ENCODE results near the gene GNAQ. TPM values are rescaled to one million over a fixed set of nuclear protein-coding genes. Genes with fewer than 3 reads are reported as not detected.

The GNAQ gene
- total and polyA plus RNA-seq, 4 experiments from 2014 or later: 6.9 to 57.2 (median 34.5) TPM

DNA sequence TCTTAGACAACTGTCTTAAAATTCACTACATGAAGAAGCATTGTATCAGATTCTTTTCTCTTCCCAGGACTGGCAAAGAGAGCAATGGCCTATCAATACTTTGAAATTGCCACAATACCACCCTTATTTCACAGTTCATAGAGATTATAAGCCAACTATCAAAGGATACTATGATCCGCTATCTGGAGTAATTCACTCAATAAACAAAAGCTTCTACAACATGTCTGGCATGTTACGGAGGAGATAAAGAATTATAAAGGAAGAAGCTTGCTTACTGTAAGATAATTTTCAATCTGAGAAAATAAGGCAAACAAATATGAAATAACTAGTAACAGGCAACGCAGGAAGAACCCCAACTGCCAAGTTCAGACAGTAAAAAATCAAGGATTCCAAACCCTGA is 114.8 kb downstream of the GNAQ start:
- Mint-ChIP-seq H3K27me3 (no peaks in the 10 kb centered on the region), H3K4me1 (peaks cover 17 to 37% (median 30%) of the 10 kb centered on the region in 4 donors), H3K9me3 (no peaks in the 10 kb centered on the region), H3K27ac (peak overlapping the region in 3 of 7 donors; percentile 23 to 67 (median 53)), H3K4me3 (no peak overlapping the region), H3K36me3 (peaks cover 39 to 53% of the 10 kb centered on the region in 2 donors)
- Histone ChIP-seq H3K9me3 (ENCODE audit: control insufficient read depth in 1 of 2, low read length in 2 of 2) (no peaks in the 10 kb centered on the region), H3K27me3 (ENCODE audit: insufficient read depth, low read length) (no peaks in the 10 kb centered on the region), H3K4me3 (ENCODE audit: low read length in 2 of 2) (no peak overlapping the region), H3K36me3 (ENCODE audit: insufficient read depth, low read length) (peaks cover 8% of the 10 kb centered on the region), H3K27ac (ENCODE audit: low read depth, low read length) (no peak overlapping the region), H3K4me1 (ENCODE audit: insufficient read depth, low read length) (peaks cover 5% of the 10 kb centered on the region)
- no peak for DNase-seq
- ChIA-PET POLR2A (ENCODE audit: partially characterized antibody) (no interaction called here), CTCF (ENCODE audit: partially characterized antibody) (no interaction called here)
- intact Hi-C loops (cut with micrococcal nuclease): loop anchor here (10.0 kb wide), 1 partner anchor 72 kb away; no protein-coding TSS in a partner anchor

DNA sequence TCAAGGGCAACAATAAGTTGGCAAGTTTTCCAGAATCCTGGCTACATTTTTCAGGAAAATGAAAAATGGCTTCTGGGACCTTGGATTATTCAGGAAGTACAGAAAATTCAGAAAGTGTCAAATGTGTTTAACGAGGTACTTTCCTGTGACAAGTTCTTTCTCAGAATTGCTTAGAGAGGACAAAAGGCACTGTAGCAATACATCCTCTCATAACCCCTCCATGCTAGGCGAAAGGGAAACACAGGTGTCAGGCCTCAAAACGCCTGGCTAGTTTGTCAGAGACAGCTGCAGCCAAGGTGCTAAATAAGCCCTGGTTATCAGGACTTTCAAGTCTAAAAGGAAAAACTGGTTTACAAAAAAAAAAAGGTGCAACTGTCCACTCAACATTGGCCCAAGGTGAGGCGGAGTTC is 115.2 kb downstream of the GNAQ start:
- Mint-ChIP-seq H3K4me3 (peak overlapping the region in 1 of 8 donors; percentile 7), H3K27ac (peak overlapping the region in 2 of 7 donors; percentile 53 to 70), H3K36me3 (peaks cover 36 to 51% of the 10 kb centered on the region in 2 donors), H3K9me3 (no peaks in the 10 kb centered on the region), H3K27me3 (no peaks in the 10 kb centered on the region), H3K4me1 (peaks cover 21 to 41% (median 34%) of the 10 kb centered on the region in 4 donors)
- ChIA-PET POLR2A (ENCODE audit: partially characterized antibody) (no interaction called here), CTCF (ENCODE audit: partially characterized antibody) (no interaction called here)
- no peak overlapping the region for H3K27ac ChIP-seq (ENCODE audit: low read depth, low read length)
- no peaks in the 10 kb centered on the region for H3K9me3 ChIP-seq (ENCODE audit: control insufficient read depth in 1 of 2, low read length in 2 of 2)
- intact Hi-C loops (cut with micrococcal nuclease): loop anchor here (10.0 kb wide), 1 partner anchor 72 kb away; no protein-coding TSS in a partner anchor
- peaks cover 9% of the 10 kb centered on the region for H3K4me1 ChIP-seq (ENCODE audit: insufficient read depth, low read length)
- no peak for DNase-seq
- no peak overlapping the region for H3K4me3 ChIP-seq (ENCODE audit: low read length in 2 of 2)
- no peaks in the 10 kb centered on the region for H3K27me3 ChIP-seq (ENCODE audit: insufficient read depth, low read length)
- peaks cover 8% of the 10 kb centered on the region for H3K36me3 ChIP-seq (ENCODE audit: insufficient read depth, low read length)

GRCh38 chr9:77915744-77916143 is 115.9 kb downstream of the GNAQ start:
- no peak overlapping the region for H3K27ac ChIP-seq (ENCODE audit: low read depth, low read length)
- Mint-ChIP-seq H3K4me1 (peaks cover 27 to 48% (median 40%) of the 10 kb centered on the region in 4 donors), H3K27ac (peak overlapping the region in 2 of 7 donors; percentile 5 to 37), H3K36me3 (peaks cover 29 to 52% of the 10 kb centered on the region in 2 donors), H3K4me3 (no peak overlapping the region), H3K9me3 (no peaks in the 10 kb centered on the region), H3K27me3 (no peaks in the 10 kb centered on the region)
- H3K36me3 ChIP-seq (ENCODE audit: insufficient read depth, low read length): peaks cover 2% of the 10 kb centered on the region
- no peak for DNase-seq
- H3K9me3 ChIP-seq (ENCODE audit: control insufficient read depth in 1 of 2, low read length in 2 of 2): no peaks in the 10 kb centered on the region
- peaks cover 15% of the 10 kb centered on the region for H3K4me1 ChIP-seq (ENCODE audit: insufficient read depth, low read length)
- ChIA-PET CTCF (ENCODE audit: partially characterized antibody) (interaction anchor here (0.9 kb wide), 1 partner anchor 199 kb away, joined by 3 read pairs; no protein-coding TSS in a partner anchor), POLR2A (ENCODE audit: partially characterized antibody) (no interaction called here)
- H3K27me3 ChIP-seq (ENCODE audit: insufficient read depth, low read length): no peaks in the 10 kb centered on the region
- intact Hi-C loops (cut with micrococcal nuclease): loop anchor here (10.0 kb wide), 1 partner anchor 71 kb away; no protein-coding TSS in a partner anchor
- no peak overlapping the region for H3K4me3 ChIP-seq (ENCODE audit: low read length in 2 of 2)

- DNase-seq: no peak
- no peaks in the 10 kb centered on the region for H3K36me3 ChIP-seq (ENCODE audit: insufficient read depth, low read length)
- peaks cover 51 to 66% (median 56%) of the 10 kb centered on the region in 4 donors for H3K4me1 Mint-ChIP-seq
- intact Hi-C loops (cut with micrococcal nuclease): loop anchor here (10.0 kb wide), 1 partner anchor 68 kb away; no protein-coding TSS in a partner anchor
- H3K36me3 Mint-ChIP-seq: peaks cover 13 to 39% of the 10 kb centered on the region in 2 donors
- H3K27me3 Mint-ChIP-seq: no peaks in the 10 kb centered on the region
- no peaks in the 10 kb centered on the region for H3K27me3 ChIP-seq (ENCODE audit: insufficient read depth, low read length)
- H3K4me3 Mint-ChIP-seq: no peak overlapping the region
- no peak overlapping the region for H3K27ac Mint-ChIP-seq
- H3K9me3 ChIP-seq (ENCODE audit: control insufficient read depth in 1 of 2, low read length in 2 of 2): no peaks in the 10 kb centered on the region
- H3K4me3 ChIP-seq (ENCODE audit: low read length in 2 of 2): no peak overlapping the region
- ChIA-PET CTCF (ENCODE audit: partially characterized antibody) (no interaction called here), POLR2A (ENCODE audit: partially characterized antibody) (no interaction called here)
- peaks cover 41% of the 10 kb centered on the region for H3K4me1 ChIP-seq (ENCODE audit: insufficient read depth, low read length)
- no peaks in the 10 kb centered on the region for H3K9me3 Mint-ChIP-seq
- H3K27ac ChIP-seq (ENCODE audit: low read depth, low read length): no peak overlapping the region
Observed at GRCh38 chr9:77912895-77913693, 118.5 kb downstream of the GNAQ start.

DNA sequence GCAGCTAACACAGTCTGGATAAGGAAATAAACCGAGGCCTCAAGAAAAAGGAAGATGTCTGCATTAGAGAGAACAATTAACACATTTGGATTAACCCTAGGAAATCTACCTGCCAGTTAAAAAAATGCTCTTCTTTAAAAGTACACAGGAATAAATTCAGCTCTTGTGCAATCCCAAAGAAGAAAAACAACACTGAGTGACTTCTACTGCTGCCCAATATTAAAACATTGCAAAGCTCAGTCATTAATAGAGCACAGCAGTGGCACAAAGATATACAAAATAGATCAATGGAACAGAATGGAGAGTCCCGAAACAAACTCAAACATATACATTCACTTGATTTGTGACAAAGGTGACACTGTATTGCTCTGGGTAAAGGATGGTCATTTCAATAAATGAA is 119.7 kb downstream of the GNAQ start:
- Mint-ChIP-seq H3K4me3 (no peak overlapping the region), H3K27me3 (no peaks in the 10 kb centered on the region), H3K36me3 (peaks cover 11 to 41% of the 10 kb centered on the region in 2 donors), H3K9me3 (no peaks in the 10 kb centered on the region), H3K4me1 (peaks cover 46 to 62% (median 60%) of the 10 kb centered on the region in 4 donors), H3K27ac (peak overlapping the region in 2 of 7 donors; percentile 55 to 63)
- Histone ChIP-seq H3K9me3 (ENCODE audit: control insufficient read depth in 1 of 2, low read length in 2 of 2) (no peaks in the 10 kb centered on the region), H3K36me3 (ENCODE audit: insufficient read depth, low read length) (no peaks in the 10 kb centered on the region), H3K4me3 (ENCODE audit: low read length in 2 of 2) (no peak overlapping the region), H3K27ac (ENCODE audit: low read depth, low read length) (no peak overlapping the region), H3K27me3 (ENCODE audit: insufficient read depth, low read length) (no peaks in the 10 kb centered on the region), H3K4me1 (ENCODE audit: insufficient read depth, low read length) (peaks cover 45% of the 10 kb centered on the region)
- no peak for DNase-seq
- CTCF ChIA-PET (ENCODE audit: partially characterized antibody): no interaction called here
- intact Hi-C loops (cut with micrococcal nuclease): loop anchor here (10.0 kb wide), 1 partner anchor 67 kb away; no protein-coding TSS in a partner anchor
- POLR2A ChIA-PET (ENCODE audit: partially characterized antibody): no interaction called here

DNA sequence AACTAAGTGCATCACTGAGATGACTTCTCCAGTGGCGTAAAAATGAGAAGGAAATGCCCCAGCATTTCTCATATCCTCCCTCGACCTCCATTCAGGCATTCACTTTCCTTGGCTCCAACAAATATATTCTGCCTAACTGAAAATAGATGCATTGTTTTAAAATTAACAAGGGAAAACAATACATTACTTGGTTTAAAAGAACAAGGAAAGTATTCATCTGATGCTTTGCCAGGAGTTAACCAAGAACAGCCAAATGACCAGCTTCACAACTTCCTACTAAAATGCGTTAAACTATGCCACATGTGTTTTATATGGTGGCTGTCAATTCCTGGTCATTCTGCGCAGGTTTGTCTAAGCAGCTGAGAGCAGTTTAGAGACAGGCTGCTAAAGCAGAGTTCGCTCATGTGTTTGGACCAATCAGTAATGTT is 121.4 kb downstream of the GNAQ start:
- intact Hi-C loops (cut with micrococcal nuclease): loop anchor here (10.0 kb wide), 1 partner anchor 65 kb away; no protein-coding TSS in a partner anchor
- Histone ChIP-seq H3K4me1 (ENCODE audit: insufficient read depth, low read length) (peaks cover 41% of the 10 kb centered on the region), H3K27me3 (ENCODE audit: insufficient read depth, low read length) (no peaks in the 10 kb centered on the region), H3K9me3 (ENCODE audit: control insufficient read depth in 1 of 2, low read length in 2 of 2) (no peaks in the 10 kb centered on the region), H3K27ac (ENCODE audit: low read depth, low read length) (no peak overlapping the region), H3K4me3 (ENCODE audit: low read length in 2 of 2) (no peak overlapping the region), H3K36me3 (ENCODE audit: insufficient read depth, low read length) (no peaks in the 10 kb centered on the region)
- H3K4me3 Mint-ChIP-seq: peak overlapping the region in 2 of 8 donors; percentile 33 to 39
- H3K9me3 Mint-ChIP-seq: no peaks in the 10 kb centered on the region
- DNase-seq: no peak
- H3K4me1 Mint-ChIP-seq: peaks cover 37 to 56% (median 54%) of the 10 kb centered on the region in 4 donors
- POLR2A ChIA-PET (ENCODE audit: partially characterized antibody): no interaction called here
- peak overlapping the region in 4 of 7 donors; percentile 6 to 55 (median 14) for H3K27ac Mint-ChIP-seq
- CTCF ChIA-PET (ENCODE audit: partially characterized antibody): interaction anchor here (1.0 kb wide), 1 partner anchor 759 kb away, joined by 3 read pairs; no protein-coding TSS in a partner anchor
- H3K36me3 Mint-ChIP-seq: peaks cover 9 to 41% of the 10 kb centered on the region in 2 donors
- no peaks in the 10 kb centered on the region for H3K27me3 Mint-ChIP-seq

GRCh38 chr9:77909306-77909705 is 122.3 kb downstream of the GNAQ start:
- H3K9me3 Mint-ChIP-seq: no peaks in the 10 kb centered on the region
- Histone ChIP-seq H3K4me3 (ENCODE audit: low read length in 2 of 2) (peak overlapping the region in 1 of 2 donors; percentile 12), H3K27me3 (ENCODE audit: insufficient read depth, low read length) (no peaks in the 10 kb centered on the region), H3K9me3 (ENCODE audit: control insufficient read depth in 1 of 2, low read length in 2 of 2) (no peaks in the 10 kb centered on the region), H3K36me3 (ENCODE audit: insufficient read depth, low read length) (no peaks in the 10 kb centered on the region), H3K27ac (ENCODE audit: low read depth, low read length) (peak overlapping the region; percentile 3), H3K4me1 (ENCODE audit: insufficient read depth, low read length) (peaks cover 41% of the 10 kb centered on the region)
- ChIA-PET CTCF (ENCODE audit: partially characterized antibody) (interaction anchor here (0.8 to 1.0 kb wide), 2 partner anchors 60 to 758 kb away, joined by 3 read pairs; no protein-coding TSS in a partner anchor), POLR2A (ENCODE audit: partially characterized antibody) (no interaction called here)
- H3K27me3 Mint-ChIP-seq: no peaks in the 10 kb centered on the region
- DNase-seq: peak; percentile 34 to 64 (median 50)
- intact Hi-C loops (cut with micrococcal nuclease): loop anchor here (5.0 kb wide), 2 partner anchors 123 to 213 kb away; partner anchors contain the start of gene GNAQ
- H3K36me3 Mint-ChIP-seq: peaks cover 10 to 45% of the 10 kb centered on the region in 2 donors
- H3K4me1 Mint-ChIP-seq: peaks cover 37 to 56% (median 53%) of the 10 kb centered on the region in 4 donors
- peak overlapping the region; percentile 55 to 93 (median 87) for H3K27ac Mint-ChIP-seq
- H3K4me3 Mint-ChIP-seq: peak overlapping the region in 7 of 8 donors; percentile 49 to 83 (median 73)
